ENCODE measurements around the gene RNPEPL1.
"Not testable (repeated sequence)": the region's sequence is repeated elsewhere in the genome, so short reads cannot be mapped to it uniquely, and the experiment has no call there.

The RNPEPL1 gene

GRCh38 chr2:240538031-240538780 lies 30.1 kb upstream of the RNPEPL1 start:
- DNase-seq (ENCODE audit: low read depth, low spot score) = no peak

- not testable (repeated sequence) for DNase-seq (ENCODE audit: low read depth, low spot score)
Observed at GRCh38 chr2:240539101-240539500, 29.2 kb upstream of the RNPEPL1 start.

GRCh38 chr2:240539906-240540305 lies 28.4 kb upstream of the RNPEPL1 start:
- no peak for DNase-seq (ENCODE audit: low read depth, low spot score)

GRCh38 chr2:240551288-240551687 lies 17.0 kb upstream of the RNPEPL1 start:
- DNase-seq (ENCODE audit: low read depth, low spot score) = no peak

- no peak for DNase-seq (ENCODE audit: low read depth, low spot score)
Observed at GRCh38 chr2:240551811-240552210, 16.5 kb upstream of the RNPEPL1 start.

- no peak for DNase-seq (ENCODE audit: low read depth, low spot score)
Observed at GRCh38 chr2:240553956-240554480, 14.3 kb upstream of the RNPEPL1 start.

GRCh38 chr2:240554767-240555493 lies 13.4 kb upstream of the RNPEPL1 start:
- no peak for DNase-seq (ENCODE audit: low read depth, low spot score)

GRCh38 chr2:240555541-240556250 lies 12.6 kb upstream of the RNPEPL1 start:
- no peak for DNase-seq (ENCODE audit: low read depth, low spot score)

GRCh38 chr2:240556553-240557100 lies 11.7 kb upstream of the RNPEPL1 start:
- DNase-seq (ENCODE audit: low read depth, low spot score) = peak; percentile 78

GRCh38 chr2:240557101-240557751 lies 11.1 kb upstream of the RNPEPL1 start:
- peak; percentile 40 for DNase-seq (ENCODE audit: low read depth, low spot score)

- DNase-seq (ENCODE audit: low read depth, low spot score) = peak; percentile 85
Observed at GRCh38 chr2:240557808-240558207, 10.5 kb upstream of the RNPEPL1 start, which contains the start of gene ANKMY1. ANKMY1 (minus strand) TSS chr2:240557988; CDS start chr2:240557335, 653 bp downstream.

GRCh38 chr2:240558236-240558761 lies 10.0 kb upstream of the RNPEPL1 start:
- peak; percentile 56 for DNase-seq (ENCODE audit: low read depth, low spot score)

GRCh38 chr2:240559286-240559685 lies 9.0 kb upstream of the RNPEPL1 start:
- no peak for DNase-seq (ENCODE audit: low read depth, low spot score)

- DNase-seq (ENCODE audit: low read depth, low spot score) = peak; percentile 82
Observed at GRCh38 chr2:240560084-240560479, 8.2 kb upstream of the RNPEPL1 start, which contains the start of gene DUSP28. DUSP28 (plus strand) TSS chr2:240560357; CDS start chr2:240560685, 328 bp downstream.

- DNase-seq (ENCODE audit: low read depth, low spot score) = peak; percentile 98
Observed at GRCh38 chr2:240560480-240561324, 7.6 kb upstream of the RNPEPL1 start.

- no peak for DNase-seq (ENCODE audit: low read depth, low spot score)
Observed at GRCh38 chr2:240561325-240561971, 6.8 kb upstream of the RNPEPL1 start.

GRCh38 chr2:240563231-240563630 lies 5.1 kb upstream of the RNPEPL1 start:
- not testable (repeated sequence) for DNase-seq (ENCODE audit: low read depth, low spot score)

- DNase-seq (ENCODE audit: low read depth, low spot score) = no peak
Observed at GRCh38 chr2:240563951-240564560, 4.2 kb upstream of the RNPEPL1 start.
